ENCODE measurements around the gene MDFIC.

MDFIC gene

GRCh38 chr7:114989531-114989930 lies 67.6 kb downstream of the MDFIC start:
- H3K4me3 ChIP-seq (ENCODE audit: control insufficient read depth, low read depth, low read length) = no peak overlapping the region
- TF ChIP-seq CTCF (conservative IDR thresholded peaks at IDR 0.05; ENCODE audit: control insufficient read depth, insufficient read depth, low read depth, low read length) = no peak
- DNase-seq (ENCODE audit: low read depth) = peak; percentile 70

- H3K4me3 ChIP-seq (ENCODE audit: control insufficient read depth, low read depth, low read length) = no peak overlapping the region
- no peak for TF ChIP-seq CTCF (conservative IDR thresholded peaks at IDR 0.05; ENCODE audit: control insufficient read depth, insufficient read depth, low read depth, low read length)
- no peak for DNase-seq (ENCODE audit: low read depth)
These were observed 75.9 kb downstream of the MDFIC start for GRCh38 chr7:114997487-114998404.

- no peak for TF ChIP-seq CTCF (conservative IDR thresholded peaks at IDR 0.05; ENCODE audit: control insufficient read depth, insufficient read depth, low read depth, low read length)
- DNase-seq (ENCODE audit: low read depth) = no peak
- no peak overlapping the region for H3K4me3 ChIP-seq (ENCODE audit: control insufficient read depth, low read depth, low read length)
These were observed 82.2 kb downstream of the MDFIC start for GRCh38 chr7:115004121-115004520.

- no peak for DNase-seq (ENCODE audit: low read depth)
- TF ChIP-seq CTCF (conservative IDR thresholded peaks at IDR 0.05; ENCODE audit: control insufficient read depth, insufficient read depth, low read depth, low read length) = no peak
- no peak overlapping the region for H3K4me3 ChIP-seq (ENCODE audit: control insufficient read depth, low read depth, low read length)
These were observed 83.4 kb downstream of the MDFIC start for GRCh38 chr7:115005251-115005650.

- no peak overlapping the region for H3K4me3 ChIP-seq (ENCODE audit: control insufficient read depth, low read depth, low read length)
- TF ChIP-seq CTCF (conservative IDR thresholded peaks at IDR 0.05; ENCODE audit: control insufficient read depth, insufficient read depth, low read depth, low read length) = no peak
- DNase-seq (ENCODE audit: low read depth) = no peak
These were observed 84.1 kb downstream of the MDFIC start for GRCh38 chr7:115005953-115006352.

- no peak overlapping the region for H3K4me3 ChIP-seq (ENCODE audit: control insufficient read depth, low read depth, low read length)
- TF ChIP-seq CTCF (conservative IDR thresholded peaks at IDR 0.05; ENCODE audit: control insufficient read depth, insufficient read depth, low read depth, low read length) = no peak
- DNase-seq (ENCODE audit: low read depth) = peak; percentile 38
These were observed 85.9 kb downstream of the MDFIC start for GRCh38 chr7:115007751-115008150.
